ENCODE measurements around the gene NCKAP5L. TPM values are rescaled to one million over a fixed set of nuclear protein-coding genes. Genes with fewer than 3 reads are reported as not detected.

NCKAP5L gene
- polyA plus RNA-seq, 1 donor (not counting 4 experiments of a cell fraction or from before 2014, with no cell fraction given): 3.9 TPM

GRCh38 chr12:49823951-49824350 lies 4.3 kb downstream of the NCKAP5L start:
- dilution Hi-C loops (cut with MboI; ENCODE audit: extremely low pct_ligation_motif_present, low sequenced_read_pairs): no loop called here
- peaks cover 14% of the 10 kb centered on the region for H4K20me1 ChIP-seq (ENCODE audit: control insufficient read depth, extremely low read depth, insufficient read depth, low read length)
- no peaks in the 10 kb centered on the region for H3K27me3 ChIP-seq (ENCODE audit: control insufficient read depth, extremely low read depth, insufficient read depth, low read length)
- no peak for TF ChIP-seq EZH2 (IDR thresholded peaks at IDR 0.05; ENCODE audit: low read length)
- TF ChIP-seq CTCF (optimal IDR thresholded peaks at IDR 0.05 in 1 of 3, IDR thresholded peaks at IDR 0.05 in 1 of 3, conservative IDR thresholded peaks at IDR 0.05 in 1 of 3; ENCODE audit: extremely low read depth in 1 of 3, insufficient read depth in 2 of 3, low read length in 3 of 3): no peak
- DNase-seq (ENCODE audit: low read depth, low spot score) (no peak), FAIRE-seq (no peak)
- peaks cover 52% of the 10 kb centered on the region for H3K79me2 ChIP-seq (ENCODE audit: control insufficient read depth, insufficient read depth, low read length)
- H3K9me3 ChIP-seq (ENCODE audit: control insufficient read depth, low read depth, low read length): no peaks in the 10 kb centered on the region
- H3K4me3 ChIP-seq (ENCODE audit: control insufficient read depth in 2 of 3, extremely low read depth in 1 of 3, insufficient read depth in 2 of 3, low read depth in 1 of 3, low read length in 3 of 3): no peak overlapping the region
- H2AFZ ChIP-seq (ENCODE audit: control insufficient read depth, low read length): no peak overlapping the region
- peaks cover 33% of the 10 kb centered on the region for H3K4me1 ChIP-seq (ENCODE audit: control insufficient read depth, extremely low read depth, insufficient read depth, low read length)
- H3K4me2 ChIP-seq (ENCODE audit: control insufficient read depth, extremely low read depth, insufficient read depth, low read depth, low read length): no peak overlapping the region
- no peak overlapping the region for H3K27ac ChIP-seq (ENCODE audit: control insufficient read depth, insufficient read depth, low read length)
- H3K36me3 ChIP-seq (ENCODE audit: control insufficient read depth in 2 of 2, extremely low read depth in 1 of 2, insufficient read depth in 2 of 2, low read length in 2 of 2): peaks cover 3 to 6% of the 10 kb centered on the region in 2 experiments
- peaks cover 11% of the 10 kb centered on the region for H3K9me1 ChIP-seq (ENCODE audit: control insufficient read depth, extremely low read depth, insufficient read depth, low read length)
- H3K9ac ChIP-seq (ENCODE audit: control insufficient read depth, extremely low read depth, insufficient read depth, low read length): no peak overlapping the region

GRCh38 chr12:49823350-49823749 lies 4.9 kb downstream of the NCKAP5L start:
- Histone ChIP-seq H3K79me2 (ENCODE audit: control insufficient read depth, insufficient read depth, low read length) (peaks cover 55% of the 10 kb centered on the region), H3K9me3 (ENCODE audit: control insufficient read depth, low read depth, low read length) (no peaks in the 10 kb centered on the region), H4K20me1 (ENCODE audit: control insufficient read depth, extremely low read depth, insufficient read depth, low read length) (peaks cover 14% of the 10 kb centered on the region), H3K4me1 (ENCODE audit: control insufficient read depth, extremely low read depth, insufficient read depth, low read length) (peaks cover 29% of the 10 kb centered on the region), H3K27me3 (ENCODE audit: control insufficient read depth, extremely low read depth, insufficient read depth, low read length) (no peaks in the 10 kb centered on the region), H3K4me3 (ENCODE audit: control insufficient read depth in 2 of 3, extremely low read depth in 1 of 3, insufficient read depth in 2 of 3, low read depth in 1 of 3, low read length in 3 of 3) (no peak overlapping the region), H3K36me3 (ENCODE audit: control insufficient read depth in 2 of 2, extremely low read depth in 1 of 2, insufficient read depth in 2 of 2, low read length in 2 of 2) (peaks cover 3 to 6% of the 10 kb centered on the region in 2 experiments), H3K9ac (ENCODE audit: control insufficient read depth, extremely low read depth, insufficient read depth, low read length) (no peak overlapping the region), H3K9me1 (ENCODE audit: control insufficient read depth, extremely low read depth, insufficient read depth, low read length) (peaks cover 11% of the 10 kb centered on the region), H3K4me2 (ENCODE audit: control insufficient read depth, extremely low read depth, insufficient read depth, low read depth, low read length) (no peak overlapping the region), H3K27ac (ENCODE audit: control insufficient read depth, insufficient read depth, low read length) (no peak overlapping the region), H2AFZ (ENCODE audit: control insufficient read depth, low read length) (no peak overlapping the region)
- dilution Hi-C loops (cut with MboI; ENCODE audit: extremely low pct_ligation_motif_present, low sequenced_read_pairs): no loop called here
- TF ChIP-seq EZH2 (IDR thresholded peaks at IDR 0.05; ENCODE audit: low read length) (no peak), CTCF (optimal IDR thresholded peaks at IDR 0.05 in 1 of 3, IDR thresholded peaks at IDR 0.05 in 1 of 3, conservative IDR thresholded peaks at IDR 0.05 in 1 of 3; ENCODE audit: extremely low read depth in 1 of 3, insufficient read depth in 2 of 3, low read length in 3 of 3) (no peak)
- DNase-seq (ENCODE audit: low read depth, low spot score): no peak
- no peak for FAIRE-seq
